CD4-positive, alpha-beta T cell (primary cell): ENCODE data around the gene C1orf35. TPM values are rescaled to one million over a fixed set of nuclear protein-coding genes. Genes with fewer than 3 reads are reported as not detected.

Experiments used
- ATAC-seq: fragments of 200-7000 bp; cut with Tn5 transposase; one replicate; pipeline ENCODE4 v1.10.0; 2022; ENCODE audit warnings: mild to moderate bottlenecking; ENCODE audit not compliant: poor library complexity
- CTCF ChIA-PET: fragments of 350-600 bp; sonication (Branson Sonifier 250); formaldehyde crosslinking; loops from one replicate; lab custom pipeline; 2021; ENCODE audit warnings: antibody characterized with exemption, inconsistent platforms; lab: Charles Lee
- POLR2A ChIA-PET: fragments of 350-600 bp; sonication (Branson Sonifier 250); formaldehyde crosslinking; loops from one replicate; lab custom pipeline; 2021; ENCODE audit warnings: antibody characterized with exemption, inconsistent platforms; lab: Charles Lee
- DNase-seq, 14 experiments: peaks; one replicate each; pipeline ENCODE4 v3.0.0-alpha.2; 2013 to 2020; ENCODE audit warnings: mixed read lengths in 2 of 14
- H3K27ac ChIP-seq, 2 donors: one replicate each; pipeline versions ENCODE4 v1.5.1 to v1.7.0; 2013; ENCODE audit warnings: low read length in 2 of 2, low read depth in 1 of 2, mild to moderate bottlenecking in 1 of 2
- H3K27me3 ChIP-seq, 2 experiments: 1 replicate in 1 of 2; 2 replicates in 1 of 2; pipeline versions ENCODE4 v1.6.1 to v1.7.0; 2013; ENCODE audit warnings: low read length in 2 of 2, control low read depth in 1 of 2, mild to moderate bottlenecking in 1 of 2, moderate library complexity in 1 of 2; ENCODE audit not compliant: insufficient read depth in 2 of 2, control insufficient read depth in 1 of 2
- H3K36me3 ChIP-seq: one replicate; pipeline ENCODE4 v1.6.1; 2013; ENCODE audit warnings: low read length, control low read depth; ENCODE audit not compliant: insufficient read depth
- H3K4me1 ChIP-seq: one replicate; pipeline ENCODE4 v1.6.1; 2013; ENCODE audit warnings: low read length, control low read depth; ENCODE audit not compliant: insufficient read depth
- H3K4me3 ChIP-seq: one replicate; pipeline ENCODE4 v1.5.1; 2013; ENCODE audit warnings: mild to moderate bottlenecking, low read length, moderate library complexity
- H3K9me3 ChIP-seq, 2 experiments: 1 replicate in 1 of 2; 2 replicates in 1 of 2; pipeline versions ENCODE4 v1.6.1 to v1.7.0; 2013; ENCODE audit warnings: low read length in 2 of 2, mild to moderate bottlenecking in 2 of 2, control low read depth in 1 of 2, moderate library complexity in 1 of 2; ENCODE audit not compliant: control insufficient read depth in 1 of 2, insufficient read depth in 1 of 2
- H3K27ac Mint-ChIP-seq: one replicate; pipeline ENCODE4 v1.8.0; 2020; ENCODE audit warnings: mixed read lengths
- H3K27me3 Mint-ChIP-seq: one replicate; pipeline ENCODE4 v1.8.0; 2021; ENCODE audit warnings: mixed read lengths
- H3K36me3 Mint-ChIP-seq: one replicate; pipeline ENCODE4 v1.8.0; 2021; ENCODE audit warnings: low read depth, mixed read lengths
- H3K4me1 Mint-ChIP-seq: one replicate; pipeline ENCODE4 v1.8.0; 2021; ENCODE audit warnings: low read depth, mixed read lengths
- H3K4me3 Mint-ChIP-seq: one replicate; pipeline ENCODE4 v1.8.0; 2020; ENCODE audit warnings: mild to moderate bottlenecking, mixed read lengths
- H3K9me3 Mint-ChIP-seq: one replicate; pipeline ENCODE4 v1.8.0; 2020; ENCODE audit warnings: mixed read lengths
- intact Hi-C, 2 experiments: fragments of 100-400 bp; cut with DNase I in 1 of 2; cut with micrococcal nuclease in 1 of 2; formaldehyde crosslinking; loops; one replicate each; pipeline versions ENCODE4 v1.15.1 to v1.9.0; 2023 to 2025; cut with DNase I, micrococcal nuclease
- total RNA-seq, 174 experiments: library from RNA in 2 of 174; stranded (reverse) in 2 of 174; gene quantifications; one replicate each; pipeline ENCODE4 v1.2.3 and lab custom pipeline; 2021 to 2026
- TF ChIP-seq, protein P1 (sequence below): fragments of 200-600 bp; IDR thresholded peaks from one replicate; pipeline ENCODE4 v1.8.0; 2022; ENCODE audit warnings: antibody characterized with exemption, mild to moderate bottlenecking

C1orf35 gene
- total RNA-seq, 2 experiments from 2014 or later, result 36.6 to 40.3 TPM

DNA sequence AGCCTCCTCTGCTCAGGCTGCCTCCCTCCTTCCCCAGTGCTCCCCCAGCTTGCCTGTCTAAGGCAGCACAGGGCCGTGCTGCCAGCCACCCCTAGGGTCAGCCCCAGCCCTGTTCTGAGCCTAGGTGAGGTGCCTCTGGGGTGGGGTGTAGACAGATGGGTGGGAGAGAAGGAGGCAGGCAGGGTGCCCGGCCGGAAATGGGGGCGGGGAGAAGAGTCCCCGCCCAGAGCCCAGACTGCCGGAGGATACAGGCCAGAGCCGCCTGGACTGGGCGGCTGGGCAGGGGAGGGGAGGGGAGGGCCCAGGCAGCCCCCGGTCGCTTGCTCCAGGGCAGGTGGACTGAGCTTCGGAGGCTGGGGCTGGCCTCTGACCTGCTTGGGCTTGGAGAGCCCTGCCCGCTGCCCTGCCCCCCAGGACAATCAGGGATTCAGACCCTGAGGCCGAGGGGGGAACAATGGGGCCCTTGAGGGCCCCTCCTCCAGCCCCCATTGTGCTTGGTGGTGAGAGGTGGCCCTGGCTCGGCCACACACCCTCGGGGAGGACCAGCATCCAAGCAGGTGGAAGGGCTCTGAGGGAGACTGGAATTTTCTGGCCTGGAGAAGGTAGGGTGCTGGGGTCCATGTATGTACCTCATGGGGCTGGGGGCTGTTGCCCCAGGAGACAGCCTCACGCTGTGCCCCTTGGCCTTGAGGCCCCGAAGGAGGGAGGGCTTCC is 46.4 kb upstream of the C1orf35 start, which contains the start of gene GJC2:
TSS of gene GJC2 (plus strand) at position 525 of the 714 bp plus-strand sequence. CDS start 7,829 bp downstream, outside the sequence.
- H3K36me3 Mint-ChIP-seq, result peaks cover 12% of the 10 kb centered on the region
- no peak within 1 kb of the TSS for H3K4me3 ChIP-seq
- no peak for DNase-seq
- no peaks in the 10 kb centered on the region for H3K27me3 Mint-ChIP-seq
- H3K4me3 Mint-ChIP-seq, result no peak within 1 kb of the TSS
- peaks cover 43% of the 10 kb centered on the region for H3K36me3 ChIP-seq
- no peaks in the 10 kb centered on the region for H3K27me3 ChIP-seq
- no peaks in the 10 kb centered on the region for H3K9me3 Mint-ChIP-seq
- no peak within 1 kb of the TSS for H3K27ac ChIP-seq
- H3K9me3 ChIP-seq, result no peaks in the 10 kb centered on the region
- peaks cover 15% of the 10 kb centered on the region for H3K4me1 ChIP-seq
- TF ChIP-seq, protein P1, sequence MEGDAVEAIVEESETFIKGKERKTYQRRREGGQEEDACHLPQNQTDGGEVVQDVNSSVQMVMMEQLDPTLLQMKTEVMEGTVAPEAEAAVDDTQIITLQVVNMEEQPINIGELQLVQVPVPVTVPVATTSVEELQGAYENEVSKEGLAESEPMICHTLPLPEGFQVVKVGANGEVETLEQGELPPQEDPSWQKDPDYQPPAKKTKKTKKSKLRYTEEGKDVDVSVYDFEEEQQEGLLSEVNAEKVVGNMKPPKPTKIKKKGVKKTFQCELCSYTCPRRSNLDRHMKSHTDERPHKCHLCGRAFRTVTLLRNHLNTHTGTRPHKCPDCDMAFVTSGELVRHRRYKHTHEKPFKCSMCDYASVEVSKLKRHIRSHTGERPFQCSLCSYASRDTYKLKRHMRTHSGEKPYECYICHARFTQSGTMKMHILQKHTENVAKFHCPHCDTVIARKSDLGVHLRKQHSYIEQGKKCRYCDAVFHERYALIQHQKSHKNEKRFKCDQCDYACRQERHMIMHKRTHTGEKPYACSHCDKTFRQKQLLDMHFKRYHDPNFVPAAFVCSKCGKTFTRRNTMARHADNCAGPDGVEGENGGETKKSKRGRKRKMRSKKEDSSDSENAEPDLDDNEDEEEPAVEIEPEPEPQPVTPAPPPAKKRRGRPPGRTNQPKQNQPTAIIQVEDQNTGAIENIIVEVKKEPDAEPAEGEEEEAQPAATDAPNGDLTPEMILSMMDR, result no peak
- intact Hi-C loops, result loop anchor here in 1 of 2 experiments (10.0 kb wide), 1 partner anchor 1355 kb away; the partner anchor contains the start of gene NUP133
- ATAC-seq, result peak; percentile 12
- H3K27ac Mint-ChIP-seq, result no peak within 1 kb of the TSS
- CTCF ChIA-PET, result no interaction called here
- peaks cover 5% of the 10 kb centered on the region for H3K4me1 Mint-ChIP-seq
- POLR2A ChIA-PET, result interaction anchor here (1.6 kb wide), 1 partner anchor 9 kb away, joined by 4 read pairs; the partner anchor contains the start of gene GUK1

DNA sequence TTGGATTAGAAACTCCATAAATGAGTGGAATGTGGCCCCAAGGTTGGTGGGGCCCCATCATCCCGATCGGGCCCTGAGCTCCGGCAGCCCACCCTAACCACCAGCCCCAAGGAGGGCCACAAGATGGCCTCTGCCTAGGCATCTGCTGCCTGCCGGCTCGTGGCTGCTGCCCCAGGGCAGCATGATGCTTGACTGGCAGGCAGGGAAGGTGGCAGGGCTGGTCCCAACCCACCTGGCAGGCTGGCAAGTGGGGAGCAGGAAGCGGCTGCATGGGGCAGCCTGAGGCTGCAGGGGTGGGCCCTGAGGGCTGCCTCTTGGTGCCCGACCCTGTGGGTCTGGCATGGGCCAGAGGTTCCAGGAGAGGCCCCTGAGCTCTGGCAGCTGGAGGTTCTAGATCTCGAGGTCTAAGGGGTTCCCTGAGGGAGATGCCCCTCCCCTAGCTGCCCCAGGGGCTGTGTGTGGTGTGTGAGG is 45.8 kb upstream of the C1orf35 start:
- no peak overlapping the region for H3K27ac Mint-ChIP-seq
- POLR2A ChIA-PET, result interaction anchor here (1.6 kb wide), 1 partner anchor 9 kb away, joined by 4 read pairs; the partner anchor contains the start of gene GUK1
- no peaks in the 10 kb centered on the region for H3K9me3 Mint-ChIP-seq
- H3K4me1 Mint-ChIP-seq, result peaks cover 2% of the 10 kb centered on the region
- H3K4me3 Mint-ChIP-seq, result no peak overlapping the region
- peaks cover 16% of the 10 kb centered on the region for H3K36me3 Mint-ChIP-seq
- H3K4me3 ChIP-seq, result no peak overlapping the region
- TF ChIP-seq, protein P1, result no peak
- no peaks in the 10 kb centered on the region for H3K9me3 ChIP-seq
- CTCF ChIA-PET, result no interaction called here
- H3K27me3 Mint-ChIP-seq, result no peaks in the 10 kb centered on the region
- intact Hi-C loops, result loop anchor here in 1 of 2 experiments (10.0 kb wide), 1 partner anchor 1356 kb away; the partner anchor contains the start of gene NUP133
- no peaks in the 10 kb centered on the region for H3K27me3 ChIP-seq
- no peak for DNase-seq
- peaks cover 21% of the 10 kb centered on the region for H3K4me1 ChIP-seq
- H3K36me3 ChIP-seq, result peaks cover 44% of the 10 kb centered on the region
- no peak overlapping the region for H3K27ac ChIP-seq
- no peak for ATAC-seq

DNA sequence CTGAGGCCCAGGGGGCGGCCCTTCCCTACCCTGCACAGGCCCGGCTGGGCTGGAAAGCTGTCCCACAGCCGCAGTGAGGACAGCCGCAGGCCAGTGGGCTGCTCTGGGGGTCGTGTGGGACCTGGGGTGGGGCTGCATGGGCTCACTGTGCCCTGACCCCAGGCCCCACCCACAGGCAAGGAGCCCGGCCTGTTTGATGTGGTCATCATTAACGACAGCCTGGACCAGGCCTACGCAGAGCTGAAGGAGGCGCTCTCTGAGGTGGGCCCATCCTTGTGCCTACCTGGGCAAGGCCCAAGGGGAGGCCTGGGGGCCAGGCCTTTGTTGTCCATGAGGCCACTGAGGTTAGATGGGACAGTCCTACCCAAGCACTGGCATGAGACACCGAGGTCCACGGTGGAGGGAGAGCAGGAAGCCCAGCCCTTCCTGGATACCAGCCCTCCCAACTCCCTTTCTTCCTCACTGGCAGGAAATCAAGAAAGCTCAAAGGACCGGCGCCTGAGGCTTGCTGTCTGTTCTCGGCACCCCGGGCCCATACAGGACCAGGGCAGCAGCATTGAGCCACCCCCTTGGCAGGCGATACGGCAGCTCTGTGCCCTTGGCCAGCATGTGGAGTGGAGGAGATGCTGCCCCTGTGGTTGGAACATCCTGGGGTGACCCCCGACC is 45.2 kb upstream of the C1orf35 start:
- Mint-ChIP-seq H3K27me3 (no peaks in the 10 kb centered on the region), H3K9me3 (no peaks in the 10 kb centered on the region), H3K27ac (no peak overlapping the region), H3K4me3 (no peak overlapping the region), H3K36me3 (peaks cover 22% of the 10 kb centered on the region), H3K4me1 (peaks cover 9% of the 10 kb centered on the region)
- no peak for DNase-seq
- Histone ChIP-seq H3K27me3 (no peaks in the 10 kb centered on the region), H3K27ac (no peak overlapping the region), H3K4me3 (no peak overlapping the region), H3K36me3 (peaks cover 48% of the 10 kb centered on the region), H3K4me1 (peaks cover 27% of the 10 kb centered on the region), H3K9me3 (no peaks in the 10 kb centered on the region)
- ChIA-PET POLR2A (interaction anchor here (1.6 kb wide), 1 partner anchor 8 kb away, joined by 4 read pairs; the partner anchor contains the start of gene GUK1), CTCF (no interaction called here)
- TF ChIP-seq, protein P1, result no peak
- no peak for ATAC-seq
- intact Hi-C loops, result loop anchor here in 1 of 2 experiments (10.0 kb wide), 1 partner anchor 1356 kb away; the partner anchor contains the start of gene NUP133
